AG10803 (cell line): ENCODE measurements around the gene PRPF18.

ENCODE experiments used
- DNase-seq: peaks from one replicate; pipeline ENCODE4 v3.0.0; 2010; ENCODE audit warnings: low read depth
- H3K4me3 ChIP-seq: 2 replicates; pipeline ENCODE4 v1.5.1; 2011; ENCODE audit warnings: mild to moderate bottlenecking, low read length, control low read depth
- TF ChIP-seq, protein P1 (sequence below): conservative IDR thresholded peaks from 2 replicates; pipeline ENCODE4 v1.5.1; 2011; ENCODE audit warnings: mild to moderate bottlenecking, low read length, control low read depth, inconsistent platforms

Gene PRPF18

DNA sequence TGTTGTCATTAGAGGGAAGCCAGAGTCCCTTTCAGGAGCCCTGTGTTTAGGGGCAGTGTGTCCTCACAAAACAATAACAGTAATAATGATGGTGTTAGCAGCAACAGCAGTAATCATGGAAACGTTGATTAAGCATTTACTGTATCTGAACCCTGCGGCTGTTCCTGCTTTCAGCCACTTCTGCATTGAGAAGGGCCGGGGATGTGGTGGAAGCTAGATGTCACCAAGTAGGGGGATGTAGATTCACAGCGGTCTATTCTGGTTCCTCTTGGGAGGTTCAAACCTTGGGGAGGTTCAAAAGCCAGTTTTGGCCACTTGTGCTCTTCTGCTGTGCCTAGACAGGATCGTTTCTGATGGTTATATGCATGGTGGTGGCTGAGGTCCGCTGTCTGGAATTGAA is 44.8 kb downstream of the PRPF18 start:
- DNase-seq = no peak
- TF ChIP-seq, protein P1, sequence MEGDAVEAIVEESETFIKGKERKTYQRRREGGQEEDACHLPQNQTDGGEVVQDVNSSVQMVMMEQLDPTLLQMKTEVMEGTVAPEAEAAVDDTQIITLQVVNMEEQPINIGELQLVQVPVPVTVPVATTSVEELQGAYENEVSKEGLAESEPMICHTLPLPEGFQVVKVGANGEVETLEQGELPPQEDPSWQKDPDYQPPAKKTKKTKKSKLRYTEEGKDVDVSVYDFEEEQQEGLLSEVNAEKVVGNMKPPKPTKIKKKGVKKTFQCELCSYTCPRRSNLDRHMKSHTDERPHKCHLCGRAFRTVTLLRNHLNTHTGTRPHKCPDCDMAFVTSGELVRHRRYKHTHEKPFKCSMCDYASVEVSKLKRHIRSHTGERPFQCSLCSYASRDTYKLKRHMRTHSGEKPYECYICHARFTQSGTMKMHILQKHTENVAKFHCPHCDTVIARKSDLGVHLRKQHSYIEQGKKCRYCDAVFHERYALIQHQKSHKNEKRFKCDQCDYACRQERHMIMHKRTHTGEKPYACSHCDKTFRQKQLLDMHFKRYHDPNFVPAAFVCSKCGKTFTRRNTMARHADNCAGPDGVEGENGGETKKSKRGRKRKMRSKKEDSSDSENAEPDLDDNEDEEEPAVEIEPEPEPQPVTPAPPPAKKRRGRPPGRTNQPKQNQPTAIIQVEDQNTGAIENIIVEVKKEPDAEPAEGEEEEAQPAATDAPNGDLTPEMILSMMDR = no peak
- no peak overlapping the region for H3K4me3 ChIP-seq

DNA sequence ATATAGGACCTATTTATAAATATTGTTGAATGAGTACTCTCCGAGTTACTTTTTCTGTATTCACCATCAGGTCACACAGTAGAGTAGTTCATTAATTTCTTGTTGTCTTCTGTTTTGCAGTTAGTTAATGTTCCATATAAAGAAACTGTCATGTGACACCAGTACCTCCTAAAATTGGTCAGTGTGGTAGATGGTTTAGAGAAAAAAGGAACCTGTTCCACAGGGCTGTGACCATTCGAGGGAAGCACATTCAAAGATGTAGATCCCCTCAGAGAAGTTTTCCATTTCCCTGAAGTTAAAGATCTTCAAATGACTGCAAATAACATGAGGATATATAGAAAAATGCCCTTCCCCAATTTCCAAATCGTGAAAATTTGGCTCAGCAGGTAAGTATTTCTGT is 45.7 kb downstream of the PRPF18 start:
- no peak for DNase-seq
- H3K4me3 ChIP-seq = no peak overlapping the region
- TF ChIP-seq, protein P1 = no peak

DNA sequence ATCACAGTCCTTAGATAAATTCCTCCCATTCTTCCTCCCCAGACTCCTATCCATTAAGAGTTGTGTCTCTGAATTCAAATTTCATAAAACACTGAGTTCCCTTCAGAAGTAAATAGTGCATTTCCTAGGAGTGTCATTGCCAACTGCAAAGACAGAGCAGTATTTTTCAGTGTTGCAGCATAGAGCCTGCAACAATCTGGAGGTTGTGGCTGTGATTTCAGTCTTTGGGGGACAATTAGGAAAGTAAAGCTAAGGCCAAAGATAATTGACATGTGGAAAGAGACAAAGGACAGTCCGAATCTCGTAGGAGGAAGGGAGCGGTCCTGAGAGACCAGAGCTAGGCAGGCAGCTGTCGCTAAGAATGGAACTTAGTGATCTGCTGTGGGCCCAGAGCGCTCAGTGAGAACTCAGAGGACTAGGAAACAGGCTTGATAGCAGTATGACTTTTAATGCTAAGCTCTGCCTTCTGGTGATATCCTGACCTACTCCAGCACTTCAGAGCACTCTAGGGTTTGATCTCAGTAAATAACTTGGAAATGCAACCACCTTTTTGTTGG is 46.2 kb downstream of the PRPF18 start:
- DNase-seq = no peak
- no peak overlapping the region for H3K4me3 ChIP-seq
- TF ChIP-seq, protein P1 = no peak

DNA sequence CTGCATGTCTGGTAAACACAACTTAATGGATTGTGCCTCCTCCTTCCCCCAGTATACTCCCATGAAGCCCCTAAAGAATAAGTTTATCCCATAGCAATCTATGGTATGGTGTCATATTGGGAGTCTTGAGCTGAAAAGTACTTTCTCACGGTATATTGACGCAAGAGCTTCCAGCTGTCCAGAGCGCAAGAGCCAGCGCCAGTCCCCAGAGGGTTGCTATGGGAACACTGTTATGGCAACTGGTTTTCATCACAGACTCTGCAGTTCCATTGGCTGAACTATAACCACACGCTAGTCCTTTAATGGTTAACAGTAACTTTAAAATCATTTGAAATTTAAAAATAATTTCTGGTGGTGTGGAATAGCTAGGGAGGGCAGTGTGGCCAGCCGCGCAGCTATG is 46.9 kb downstream of the PRPF18 start:
- peak; percentile 85 for DNase-seq
- H3K4me3 ChIP-seq = no peak overlapping the region
- TF ChIP-seq, protein P1 = no peak

DNA sequence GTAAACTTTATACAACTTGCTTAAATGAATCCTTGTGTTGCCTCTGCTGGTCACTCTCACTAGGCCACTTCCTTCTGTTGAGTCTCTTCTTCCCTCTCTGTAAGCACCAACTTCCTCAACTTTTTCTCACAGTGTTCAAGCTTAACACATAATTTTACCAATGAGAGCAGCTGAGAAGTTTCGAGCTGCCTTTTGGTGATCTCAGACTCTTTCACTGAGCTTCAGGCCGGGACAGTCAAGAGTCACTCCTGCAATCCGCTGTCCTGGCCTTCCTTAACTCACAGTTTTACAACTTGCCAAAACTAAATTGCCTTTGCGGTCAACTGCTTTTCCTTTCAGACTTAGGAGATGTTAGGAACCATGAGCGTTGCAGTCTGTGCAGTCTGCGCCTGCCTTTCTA is 47.4 kb downstream of the PRPF18 start:
- TF ChIP-seq, protein P1 = no peak
- peak; percentile 27 for DNase-seq

DNA sequence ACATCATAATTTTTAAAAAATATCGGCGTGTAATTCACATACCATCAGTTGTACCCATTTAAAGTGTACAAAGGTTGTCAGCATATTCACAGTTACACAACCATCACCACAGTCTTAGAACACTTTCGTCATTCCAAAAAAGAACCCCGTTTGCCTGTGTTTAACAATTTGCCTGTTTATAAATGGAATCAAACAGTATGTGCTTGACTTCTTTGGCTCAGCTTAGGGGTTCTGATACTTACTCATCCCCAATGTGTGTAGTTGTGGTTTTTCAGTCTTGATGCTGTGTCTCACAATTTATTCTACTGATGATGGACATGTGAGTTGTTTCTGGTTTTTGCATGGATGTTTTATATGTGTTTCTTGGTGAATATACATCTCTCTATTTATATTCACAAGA is 50.0 kb downstream of the PRPF18 start:
- TF ChIP-seq, protein P1 = no peak
- H3K4me3 ChIP-seq = no peak overlapping the region
- no peak for DNase-seq

More for the DNA sequence above, 47.4 kb downstream of the PRPF18 start:
- H3K4me3 ChIP-seq = no peak overlapping the region

DNA sequence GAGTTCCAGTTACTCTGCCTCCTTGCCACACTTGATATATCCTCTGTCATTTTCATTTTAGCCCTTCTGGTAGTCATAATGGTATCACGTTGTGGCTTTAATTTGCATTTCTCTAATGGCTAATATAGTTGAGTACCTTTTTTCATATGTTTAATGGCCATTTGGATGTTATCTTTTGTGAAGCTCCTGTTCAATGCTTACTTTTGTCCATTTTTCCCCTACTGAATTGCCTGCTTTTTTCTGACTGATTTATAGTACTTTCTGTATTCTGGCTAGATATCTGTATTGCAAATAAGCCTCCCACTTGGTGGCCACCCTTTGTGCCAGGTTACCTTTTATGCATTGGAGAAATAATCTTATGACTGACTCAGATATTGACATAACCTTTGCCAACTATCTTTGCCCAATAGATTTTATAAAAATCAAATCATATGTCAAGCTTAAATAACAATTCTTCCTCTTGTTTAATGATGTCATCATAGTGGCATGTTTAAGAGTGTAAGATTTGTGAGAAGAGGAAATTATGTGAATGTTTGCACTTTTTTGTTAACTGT is 50.6 kb downstream of the PRPF18 start:
- TF ChIP-seq, protein P1 = no peak
- no peak for DNase-seq
- no peak overlapping the region for H3K4me3 ChIP-seq
